Lower leg skin (tissue), 3 donors: ENCODE measurements around the gene MYPN.

Experiments
- CTCF ChIP-seq, 3 donors: fragments of 450-650 bp; IDR thresholded peaks; one replicate each; pipeline ENCODE4 v1.5.1; 2016; ENCODE audit warnings: antibody characterized with exemption in 3 of 3, mild to moderate bottlenecking in 3 of 3, moderate library complexity in 2 of 3
- POLR2A ChIP-seq, 2 donors: fragments of 450-650 bp; IDR thresholded peaks; one replicate each; pipeline ENCODE4 v1.6.1; 2016 to 2017; ENCODE audit warnings: antibody characterized with exemption in 2 of 2, mild to moderate bottlenecking in 1 of 2, moderate library complexity in 1 of 2

- TF ChIP-seq POLR2A (IDR thresholded peaks at IDR 0.05) (no peak), CTCF (IDR thresholded peaks at IDR 0.05) (no peak)
Measured at GRCh38 chr10:68235581-68235980, 126.3 kb downstream of the MYPN start.
